ENCODE data around the gene COX5B.
"Not testable (repeated sequence)": the region's sequence is repeated elsewhere in the genome, so short reads cannot be mapped to it uniquely, and the experiment has no call there.

The COX5B gene

DNA sequence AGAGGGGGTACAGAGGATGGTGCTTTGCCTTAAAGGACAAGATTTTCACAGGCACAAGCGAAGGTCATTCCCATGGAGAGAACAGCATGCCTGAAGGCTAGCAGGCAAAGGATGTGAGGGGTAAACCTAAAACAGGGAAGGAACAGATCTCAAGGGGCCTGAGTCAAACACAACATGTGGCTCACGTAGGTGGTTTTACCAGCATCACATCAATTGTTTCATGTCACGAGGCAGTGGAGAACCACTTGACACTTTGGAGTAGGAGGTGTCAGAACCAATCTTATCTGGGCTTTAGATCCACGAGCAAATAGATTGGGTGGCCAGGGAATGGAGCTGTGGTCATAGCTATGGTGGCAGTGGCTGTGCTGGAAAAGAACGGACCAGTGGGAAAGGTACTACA lies 8.4 kb downstream of the COX5B start:
- no peak for DNase-seq (ENCODE audit: low spot score)

DNA sequence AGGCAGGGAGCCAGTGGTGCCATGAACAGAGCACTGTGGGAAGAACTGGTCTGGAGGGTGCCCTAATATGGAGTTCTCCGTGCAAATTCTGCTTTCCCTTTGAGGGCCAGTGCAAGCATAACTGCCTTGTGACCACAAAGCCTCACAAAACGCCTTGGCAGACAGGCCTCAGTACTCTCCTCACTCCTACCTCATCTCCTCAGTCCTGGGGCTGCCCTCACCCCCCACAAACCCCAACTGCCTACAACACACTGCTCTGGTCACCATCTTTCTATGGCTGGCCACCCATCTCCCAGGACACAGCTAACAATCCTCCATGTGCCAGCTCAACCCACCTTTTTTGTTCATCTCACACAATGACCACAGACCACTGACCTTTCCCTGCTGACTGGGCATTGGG lies 8.9 kb downstream of the COX5B start:
- no peak for DNase-seq (ENCODE audit: low spot score)

DNA sequence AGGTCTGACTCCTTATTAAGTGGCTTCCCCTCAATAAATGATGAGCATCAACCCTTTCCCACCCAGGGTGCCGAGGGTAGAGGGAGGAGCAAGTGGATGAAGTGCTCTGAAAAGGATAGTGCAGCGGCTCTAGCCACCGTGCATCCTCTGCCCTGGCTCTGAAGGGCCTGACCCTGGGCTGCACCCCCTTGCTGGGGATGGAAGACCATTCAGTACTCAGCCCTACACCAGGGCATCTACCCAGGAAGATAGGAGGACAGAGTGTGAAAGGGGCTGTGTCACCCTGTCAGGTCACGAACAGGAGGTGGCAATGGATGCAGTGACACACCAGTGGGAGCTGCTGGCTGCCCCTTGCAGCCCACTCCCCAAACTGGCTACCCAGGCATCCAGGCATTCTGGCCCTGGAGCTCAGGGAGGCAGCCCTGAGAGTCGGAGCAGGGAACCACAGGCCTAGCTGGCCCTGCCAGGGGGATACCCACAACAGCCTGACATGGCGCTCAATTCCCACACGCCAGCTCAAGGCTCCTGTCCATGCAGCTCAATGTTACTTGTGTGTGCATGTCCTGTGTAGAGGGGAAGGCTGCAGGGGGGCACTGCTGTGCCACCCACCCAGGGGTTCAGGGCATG lies 10.4 kb downstream of the COX5B start:
- no peak for DNase-seq (ENCODE audit: low spot score)

DNA sequence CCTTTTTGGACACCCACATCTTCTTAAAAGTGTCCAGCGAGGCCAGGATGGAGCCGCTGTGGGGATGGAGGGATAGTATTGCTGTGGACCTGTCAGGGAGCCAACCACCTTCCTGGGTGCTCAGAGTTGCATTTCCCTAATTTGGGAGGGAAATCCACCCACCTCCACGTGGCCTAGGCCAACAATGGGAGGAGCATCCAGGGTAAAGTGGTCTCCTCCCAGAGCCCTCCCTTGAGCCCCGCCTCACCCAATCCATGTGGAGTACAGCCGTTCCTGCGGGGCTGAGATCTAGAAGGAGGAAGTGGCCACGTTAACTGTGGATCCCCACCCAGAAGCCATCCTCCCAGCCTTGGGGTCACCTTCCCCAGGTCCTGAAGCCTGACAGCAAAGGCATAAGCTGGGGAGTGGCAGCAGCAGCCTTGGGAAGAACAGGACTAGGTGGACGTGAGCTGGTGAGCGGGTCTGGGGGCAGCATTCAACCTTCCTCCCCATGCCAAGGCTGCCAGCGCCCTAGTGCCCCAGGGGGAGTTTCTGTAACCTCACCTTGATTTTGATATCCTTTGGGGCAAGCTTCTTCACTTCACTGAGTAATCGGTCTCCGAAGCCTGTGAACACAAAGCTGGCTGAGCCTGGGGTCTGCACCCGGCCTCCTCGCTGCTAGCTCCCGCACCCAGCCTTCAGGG lies 11.2 kb downstream of the COX5B start:
- DNase-seq (ENCODE audit: low spot score) = no peak

DNA sequence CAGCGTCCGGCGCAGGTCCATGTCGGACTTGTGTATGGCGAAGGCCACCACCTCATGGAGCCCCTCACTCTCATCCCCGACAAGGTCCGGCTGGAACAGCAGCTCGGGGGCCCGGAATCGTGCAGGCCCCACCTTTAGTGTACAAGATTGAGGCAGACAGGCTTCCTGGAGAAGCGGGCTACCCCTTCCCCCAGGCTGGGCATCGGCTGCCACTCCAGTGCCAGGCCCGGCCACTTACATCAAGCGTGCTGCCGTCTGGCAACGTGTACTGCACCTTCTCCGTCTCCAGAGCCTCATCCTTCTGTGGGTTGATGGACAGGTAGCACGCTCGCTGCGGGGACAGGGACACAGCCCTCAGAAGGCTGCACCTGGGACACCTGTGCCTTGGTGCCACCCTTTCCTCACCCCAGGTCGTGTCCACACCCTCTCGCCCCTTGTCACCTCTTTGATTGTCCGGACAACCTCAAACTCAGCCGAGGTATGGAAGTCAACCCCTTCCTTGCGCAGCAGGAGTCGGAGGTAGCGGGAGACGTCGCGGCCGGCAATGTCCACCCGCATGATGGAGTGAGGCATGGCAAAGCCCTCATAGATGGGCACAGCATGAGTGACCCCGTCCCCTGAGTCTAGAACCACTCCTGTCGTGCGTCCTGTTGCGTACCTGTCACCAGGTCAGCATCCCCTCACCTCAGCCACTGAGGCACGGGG lies 12.3 kb downstream of the COX5B start:
- no peak for DNase-seq (ENCODE audit: low spot score)

DNA sequence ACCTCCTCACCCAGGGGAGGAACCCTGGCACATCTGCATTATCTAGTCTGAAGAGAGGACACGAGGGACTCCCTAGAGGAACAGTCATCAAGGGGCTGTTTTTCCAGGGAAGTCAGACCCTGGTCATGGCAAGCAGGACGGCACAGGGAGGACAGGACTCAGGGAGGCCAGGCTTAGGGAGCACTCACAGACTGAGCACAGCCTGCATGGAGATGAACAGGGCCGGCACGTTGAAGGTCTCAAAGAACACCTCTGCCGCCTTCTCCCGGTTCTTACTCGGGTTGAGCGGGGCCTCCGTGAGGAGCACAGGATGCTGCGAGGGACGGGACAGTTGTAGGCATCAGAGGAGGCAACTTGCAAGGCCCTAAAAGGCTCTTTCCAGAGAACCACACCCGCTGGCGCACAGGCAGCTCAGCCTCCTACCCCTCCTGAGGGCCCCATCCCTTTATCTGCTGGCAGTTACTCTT lies 12.9 kb downstream of the COX5B start:
- DNase-seq (ENCODE audit: low spot score) = no peak

DNA sequence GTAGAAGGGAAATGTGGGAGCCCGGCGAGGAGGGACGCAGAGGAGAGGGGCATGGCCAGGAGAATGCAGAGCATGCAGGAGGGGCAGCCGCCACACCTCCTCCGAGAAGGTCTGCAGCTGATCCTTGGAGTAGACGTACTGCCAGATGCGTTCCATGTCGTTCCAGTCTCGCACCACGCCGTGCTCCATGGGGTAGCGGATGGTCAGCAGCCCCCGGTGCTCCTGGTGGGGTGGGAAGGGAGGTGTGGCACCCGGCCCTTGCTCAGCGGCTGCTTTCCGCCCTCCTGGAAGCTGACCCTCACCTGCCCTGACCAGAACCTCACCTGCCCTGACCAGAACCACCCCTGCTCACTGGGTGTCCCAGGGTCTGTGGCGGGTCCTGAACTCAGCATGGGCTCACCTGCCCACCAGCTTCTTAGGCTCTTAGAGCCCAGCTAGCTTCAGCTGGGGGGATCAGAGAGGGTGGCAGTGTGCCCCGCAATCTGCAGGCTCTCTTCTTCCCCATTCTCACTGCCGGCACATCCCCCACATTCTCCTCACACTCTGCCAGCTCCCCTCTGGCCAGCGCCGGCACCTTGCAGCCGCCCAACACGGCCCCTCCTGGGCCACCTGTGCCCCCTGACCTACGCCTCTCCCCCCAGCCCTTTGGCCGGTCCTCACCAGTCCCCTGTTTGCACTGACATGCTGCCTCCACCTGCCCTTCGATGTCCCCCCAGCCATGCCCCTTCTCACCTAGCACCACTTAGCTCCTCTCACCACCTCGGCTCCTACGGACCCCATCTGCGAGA lies 13.6 kb downstream of the COX5B start:
- DNase-seq (ENCODE audit: low spot score) = no peak

DNA sequence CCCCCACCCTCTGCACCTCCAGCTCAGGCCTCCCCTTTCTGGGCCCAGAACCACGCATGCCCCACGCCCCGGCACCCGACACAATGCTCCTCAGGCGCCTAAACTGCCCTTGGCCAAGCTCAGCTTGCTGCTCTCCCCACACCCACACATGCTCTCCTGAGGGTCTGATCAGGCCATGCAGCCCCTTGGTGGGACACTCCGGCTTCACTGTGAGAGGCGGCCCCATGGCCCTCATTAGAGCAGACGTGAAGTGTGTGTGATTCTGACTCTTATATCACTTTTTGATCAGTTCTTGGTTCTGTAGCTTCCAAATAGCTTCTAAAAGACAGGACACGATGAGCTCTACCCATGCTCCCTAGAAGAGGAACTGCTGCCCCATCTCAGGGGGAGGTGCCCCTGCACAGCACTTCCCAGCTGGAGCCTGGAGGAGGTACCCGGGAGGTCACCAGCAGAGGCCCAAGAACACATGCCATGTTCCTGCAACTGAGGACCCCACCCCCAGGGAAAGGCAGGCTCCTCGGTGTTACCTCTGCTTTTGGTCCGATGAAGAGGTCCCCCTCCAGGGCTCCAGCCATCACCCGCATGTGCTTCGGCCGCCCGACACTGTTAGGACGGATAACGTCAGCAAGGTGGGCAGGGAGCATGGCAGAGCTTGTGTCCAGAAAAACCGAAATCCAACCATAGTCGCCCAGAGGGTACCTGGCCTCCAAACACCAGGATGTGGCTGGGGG lies 14.3 kb downstream of the COX5B start:
- DNase-seq (ENCODE audit: low spot score) = no peak

DNA sequence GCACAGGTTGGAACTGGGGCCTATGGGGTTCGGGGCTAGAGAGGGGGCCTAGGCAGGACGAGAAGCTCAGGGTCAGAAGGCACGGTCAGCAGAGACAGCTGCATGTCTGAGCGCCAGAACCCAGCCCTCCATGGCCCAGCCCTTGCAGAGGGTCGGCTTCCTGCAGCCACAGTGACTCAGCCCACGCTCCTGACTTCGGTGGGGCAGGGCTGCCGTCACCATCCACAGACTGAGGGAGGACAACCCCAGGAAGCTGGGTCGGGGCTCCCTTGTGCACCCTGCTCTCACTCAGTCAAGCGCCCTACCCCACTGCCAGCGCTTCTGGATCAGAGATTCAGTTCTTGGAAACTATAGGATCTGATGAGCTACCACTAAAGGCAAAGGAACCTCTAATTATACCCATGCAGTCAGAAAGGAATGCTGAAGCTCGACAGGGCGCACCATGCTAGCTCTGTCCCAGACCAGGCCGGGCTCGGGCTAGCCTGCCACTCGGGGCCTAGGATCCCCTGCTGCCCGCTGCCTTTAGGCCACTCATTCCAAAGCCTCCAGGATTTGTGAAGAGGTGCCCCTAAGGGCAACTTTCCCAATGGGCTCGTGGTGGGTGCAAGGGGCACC lies 15.0 kb downstream of the COX5B start:
- no peak for DNase-seq (ENCODE audit: low spot score)

DNA sequence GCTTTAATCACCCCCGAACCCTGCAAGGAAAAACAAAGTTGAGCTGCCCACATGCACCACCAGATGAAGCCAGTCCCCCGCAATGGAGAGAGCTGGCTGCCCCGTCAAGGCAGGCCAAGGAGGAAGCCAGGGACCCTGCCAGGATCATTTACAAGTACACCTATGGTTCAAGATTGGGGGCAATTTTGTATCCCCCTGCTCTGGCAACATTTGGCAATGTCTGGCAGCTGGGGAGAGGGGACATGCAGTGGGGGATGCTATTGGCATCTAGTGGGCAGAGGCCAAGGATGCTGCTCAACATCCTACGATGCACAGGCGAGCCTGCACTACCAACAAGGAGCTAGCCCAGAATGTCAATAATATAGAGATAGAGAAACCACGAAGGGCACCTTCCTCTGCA lies 16.1 kb downstream of the COX5B start:
- DNase-seq (ENCODE audit: low spot score) = no peak

DNA sequence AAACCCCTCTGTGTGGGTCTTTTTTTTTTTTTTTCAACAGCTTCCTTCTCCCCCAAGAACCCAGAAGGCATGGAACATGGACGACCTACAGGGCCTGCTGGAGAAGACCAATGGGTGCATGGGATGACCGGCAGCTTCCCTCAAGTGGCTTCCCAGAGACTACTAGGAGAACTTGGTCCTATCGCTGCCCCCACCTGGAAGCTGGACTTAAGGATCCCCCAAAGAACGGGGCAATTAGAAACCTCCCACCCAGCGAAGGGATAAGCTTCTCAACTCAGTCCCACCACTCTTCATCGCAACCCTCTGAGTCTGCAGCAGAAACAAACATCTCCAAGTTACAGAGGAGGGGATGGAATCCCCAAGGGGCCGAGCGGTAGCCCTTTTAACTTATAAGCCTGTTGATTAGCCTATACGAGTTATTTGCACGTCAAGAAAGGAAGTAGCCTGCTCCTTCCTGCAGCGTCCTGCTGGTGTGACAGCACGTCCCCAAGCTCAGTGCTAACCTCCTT lies 16.6 kb downstream of the COX5B start:
- no peak for DNase-seq (ENCODE audit: low spot score)

DNA sequence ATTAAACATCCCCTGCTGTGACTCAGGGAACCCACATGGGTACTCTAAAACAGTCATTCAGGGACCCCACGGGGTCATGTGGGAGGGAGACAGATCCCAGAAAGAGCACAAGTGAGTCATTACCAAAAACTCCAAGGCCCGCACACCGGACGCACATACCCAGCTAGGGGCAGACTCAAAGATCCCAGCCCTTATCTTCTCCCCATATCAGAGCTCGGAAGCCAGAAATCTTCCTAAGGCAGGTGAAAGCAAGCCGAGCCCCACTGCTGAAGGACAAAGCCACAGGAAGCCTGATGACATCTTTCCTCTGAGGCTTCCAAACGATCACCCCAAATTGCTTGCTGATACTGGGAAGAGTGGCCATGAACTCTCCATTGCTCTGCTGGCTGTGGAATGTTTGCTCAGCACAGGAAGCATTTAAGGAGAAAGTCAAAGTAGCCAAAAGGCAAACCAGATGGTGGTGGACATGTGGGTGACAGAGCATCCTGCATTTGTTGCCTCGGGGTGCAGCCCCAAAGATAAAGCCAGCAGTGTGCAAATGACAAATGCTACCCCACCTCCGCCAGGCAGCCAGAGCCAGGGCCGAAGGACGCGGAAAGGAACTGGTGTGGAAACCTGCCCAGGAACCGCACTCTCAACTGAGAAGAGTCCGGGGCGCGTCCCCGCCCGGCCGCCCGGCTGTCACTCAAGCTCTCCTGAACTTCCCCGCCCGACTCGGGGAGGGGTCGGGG lies 17.2 kb downstream of the COX5B start:
- peak; percentile 72 for DNase-seq (ENCODE audit: low spot score)

DNA sequence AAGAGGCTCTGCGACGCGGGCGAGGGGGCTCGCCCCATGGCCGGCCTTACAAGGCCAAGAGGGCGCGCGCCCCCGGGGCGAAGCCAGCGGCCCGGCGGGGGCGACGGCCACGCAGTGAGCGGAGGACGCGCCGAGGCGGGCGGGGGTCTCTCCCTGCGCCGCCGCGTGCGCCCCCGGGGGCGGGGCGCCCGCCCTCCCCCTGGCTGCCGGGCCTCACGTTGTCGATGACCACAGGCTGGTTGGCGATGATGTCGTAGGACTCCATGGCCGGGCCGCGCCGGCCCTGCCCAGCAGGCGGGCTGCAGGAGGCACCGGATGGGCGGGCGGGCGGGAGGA lies 17.7 kb downstream of the COX5B start:
- no peak for DNase-seq (ENCODE audit: low spot score)

DNA sequence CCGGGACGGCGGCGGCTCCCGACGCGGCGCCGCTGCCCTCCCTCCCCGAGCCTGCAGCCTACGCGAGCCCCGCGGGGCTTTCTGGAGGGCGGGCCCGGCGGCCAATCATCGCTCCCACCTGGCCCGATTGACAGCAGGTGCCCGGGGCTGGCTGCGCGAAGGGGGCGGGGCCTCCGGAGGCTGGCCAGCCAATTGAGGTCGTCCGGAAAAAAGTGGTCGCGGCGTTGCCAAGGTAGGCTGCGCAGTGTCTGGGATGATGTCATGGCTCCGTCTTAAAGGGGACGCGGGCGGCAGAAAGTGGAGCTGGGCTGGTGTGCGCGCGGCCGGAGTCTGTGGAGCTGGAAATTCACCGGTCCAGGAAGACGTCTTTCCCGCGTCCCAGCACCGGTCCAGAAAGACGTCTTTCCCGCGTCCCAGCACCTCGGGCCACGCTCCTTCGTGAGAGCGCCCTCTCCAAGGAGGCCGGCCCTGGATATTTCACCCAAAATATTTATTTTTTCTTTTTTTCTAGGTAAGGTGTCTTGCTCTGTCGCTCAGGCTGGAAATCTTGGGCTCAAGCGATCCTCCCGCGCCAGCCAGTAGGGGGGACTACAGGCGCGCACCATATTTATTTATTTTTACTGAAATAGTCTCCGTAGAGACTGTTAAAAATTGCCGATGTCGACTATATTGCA lies 18.2 kb downstream of the COX5B start, which contains the start of gene ACTR1B:
Gene ACTR1B, minus strand, starts transcription at position 83 of the 674 bp plus-strand sequence. CDS start 154 bp downstream, outside the sequence.
- peak; percentile 99 for DNase-seq (ENCODE audit: low spot score)

DNA sequence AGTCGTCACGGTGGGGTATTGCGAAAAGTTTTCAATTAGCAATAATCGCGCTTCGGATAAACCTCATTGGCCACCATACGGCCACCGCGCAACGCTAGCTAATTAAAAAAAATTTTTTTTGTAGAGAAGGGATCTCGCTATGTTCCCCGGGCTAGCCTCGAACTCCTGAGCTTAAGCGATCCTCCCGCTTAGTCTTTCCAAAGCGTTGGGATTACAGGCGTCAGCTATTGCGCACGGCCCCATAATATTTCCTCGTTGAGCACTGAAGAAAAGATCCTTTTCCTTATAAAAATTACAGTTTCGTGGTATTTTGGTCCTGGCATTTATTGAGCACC lies 18.7 kb downstream of the COX5B start:
- no peak for DNase-seq (ENCODE audit: low spot score)

DNA sequence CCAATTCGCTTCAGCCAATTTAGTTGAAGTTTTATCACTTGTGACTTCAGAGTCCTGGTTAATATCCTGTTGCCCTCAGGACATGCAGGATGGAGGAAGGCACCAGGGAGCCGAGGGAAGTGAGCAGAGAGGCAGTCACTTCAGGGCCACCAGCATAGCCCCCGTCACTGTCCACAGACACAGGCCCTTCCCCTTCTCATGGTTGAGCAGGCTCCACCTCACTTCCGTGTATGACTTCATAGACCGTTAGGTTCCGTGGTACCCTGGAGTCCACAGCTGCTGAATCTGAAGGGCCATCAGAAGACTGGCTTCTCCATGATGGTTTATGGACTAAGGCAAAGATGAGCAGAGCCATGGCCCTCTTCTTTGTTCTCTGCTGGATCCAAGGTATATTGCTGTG lies 23.6 kb downstream of the COX5B start, which contains the start of gene C2orf92:
Gene C2orf92, plus strand, starts transcription at position 266 of the 400 bp plus-strand sequence. Its CDS starts 76 bp downstream, at position 342.
- no peak for DNase-seq (ENCODE audit: low spot score)

DNA sequence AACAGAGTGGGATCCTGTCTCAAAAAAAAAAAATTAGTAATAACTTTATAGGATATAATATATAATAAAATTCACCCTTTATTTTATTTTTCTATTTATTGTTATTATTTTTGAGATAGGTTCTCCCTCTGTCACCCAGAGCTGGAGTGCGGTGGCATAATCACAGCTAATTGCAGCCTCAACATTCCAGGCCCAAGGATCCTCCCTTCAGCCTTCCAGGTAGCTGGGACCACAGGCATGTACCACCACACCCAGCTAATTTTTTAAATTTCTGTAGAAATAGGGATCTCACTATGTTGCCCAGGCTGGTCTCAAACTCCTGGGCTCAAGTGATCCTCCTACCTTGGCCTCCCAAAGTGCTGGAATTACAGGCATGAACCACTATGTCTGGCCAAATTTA lies 24.6 kb downstream of the COX5B start:
- no peak for DNase-seq (ENCODE audit: low spot score)

DNA sequence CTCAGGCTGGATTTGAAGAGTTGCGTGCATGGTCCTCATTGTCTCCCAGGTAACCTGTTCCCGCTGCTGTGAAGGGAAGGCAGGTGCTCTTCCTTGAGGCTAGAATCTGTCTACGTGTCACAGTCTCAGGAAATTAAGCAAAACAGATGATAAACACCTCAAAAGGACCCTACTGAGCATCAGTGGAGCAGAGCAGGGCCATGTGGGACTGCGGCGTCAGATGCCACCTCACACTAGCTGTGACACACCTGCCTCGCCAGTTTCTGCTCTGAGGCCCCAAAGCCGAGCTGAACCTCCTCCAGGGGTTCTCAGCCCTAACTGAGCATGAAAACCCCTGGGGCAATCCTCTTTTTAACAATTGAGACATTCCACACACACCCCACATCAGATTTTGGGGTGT lies 25.7 kb downstream of the COX5B start:
- no peak for DNase-seq (ENCODE audit: low spot score)

DNA sequence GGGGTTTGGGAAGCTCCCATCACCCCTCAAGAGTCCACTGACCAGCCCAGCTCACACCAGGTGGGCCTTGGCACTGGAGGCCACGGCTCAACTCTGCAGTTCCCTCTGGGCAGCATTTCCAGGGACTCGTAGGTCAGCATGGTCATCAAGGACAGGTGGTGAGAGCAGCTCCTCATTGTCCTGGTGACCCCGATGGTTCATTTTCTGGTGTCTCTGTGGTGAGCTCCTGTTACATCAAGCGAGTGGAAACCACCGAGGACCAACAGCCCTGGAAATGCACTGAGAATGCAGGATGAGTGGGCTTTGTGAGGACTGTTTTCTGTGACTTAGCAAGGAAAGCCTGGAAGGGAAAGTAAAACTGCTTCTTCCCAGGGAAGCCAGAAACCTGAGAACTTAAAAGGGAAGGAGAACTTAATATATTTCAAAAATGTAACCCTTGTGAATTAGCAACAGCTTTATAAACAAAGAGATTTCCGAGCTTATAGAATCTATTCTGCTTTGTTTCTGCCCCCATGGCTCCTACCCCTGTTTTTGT lies 26.8 kb downstream of the COX5B start:
- not testable (repeated sequence) for DNase-seq (ENCODE audit: low spot score)
